ENCODE results near the gene CDC42EP2. TPM values are rescaled to one million over a fixed set of nuclear protein-coding genes. Genes with fewer than 3 reads are reported as not detected.

The CDC42EP2 gene
- total RNA-seq, 5 donors from 2014 or later (not counting 1 experiment from before 2014, with no cell fraction given), result 0.69 to 2.4 (median 0.79) TPM

DNA sequence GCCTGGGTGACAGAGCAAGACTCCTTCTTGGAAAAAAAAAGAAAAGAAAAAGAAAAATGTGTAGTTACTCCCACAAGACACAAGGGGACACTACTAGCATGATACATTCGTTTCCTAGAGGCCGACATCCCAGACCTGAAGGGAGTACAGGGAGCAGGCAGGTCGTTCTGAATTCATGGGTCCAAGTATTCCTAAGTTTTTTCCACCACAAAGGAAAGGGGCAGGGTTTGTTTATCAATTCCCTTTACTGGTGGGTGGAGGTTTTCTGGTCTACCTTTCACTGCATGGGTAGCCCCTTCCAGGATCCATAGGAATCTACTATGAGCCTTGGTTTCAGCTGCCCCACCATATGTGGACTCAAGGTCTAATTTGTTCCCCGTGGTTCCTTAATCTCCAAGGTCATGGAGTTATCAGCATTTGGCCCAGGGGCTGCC lies 51.7 kb downstream of the CDC42EP2 start:
- 20% methylated on average over 1 of the region's 4 CpGs for WGBS (ENCODE audit: insufficient coverage)
- Mint-ChIP-seq H3K27ac (no peak overlapping the region), H3K36me3 (no peaks in the 10 kb centered on the region), H3K9me3 (no peaks in the 10 kb centered on the region), H3K4me1 (peaks cover 3 to 6% (median 4%) of the 10 kb centered on the region in 3 donors), H3K4me3 (no peak overlapping the region), H3K27me3 (no peaks in the 10 kb centered on the region)
- Histone ChIP-seq H3K4me3 (ENCODE audit: control insufficient read depth in 1 of 2, extremely low read depth in 1 of 2, low read length in 1 of 2) (no peak overlapping the region), H3K36me3 (ENCODE audit: control insufficient read depth in 2 of 2, extremely low read depth in 1 of 2, insufficient read depth in 1 of 2, low read length in 1 of 2) (no peaks in the 10 kb centered on the region), H3K27ac (ENCODE audit: low read length) (no peak overlapping the region), H3K4me1 (ENCODE audit: control insufficient read depth in 1 of 2, extremely low read depth in 1 of 2, insufficient read depth in 2 of 2, low read length in 2 of 2) (peaks cover 0 to 5% of the 10 kb centered on the region in 2 experiments), H3K27me3 (replicated peaks in 1 of 2; ENCODE audit: control insufficient read depth in 2 of 2, extremely low read depth in 1 of 2, insufficient read depth in 2 of 2, low read length in 1 of 2) (no peaks in the 10 kb centered on the region), H3K9me3 (no peaks in the 10 kb centered on the region)
- DNase-seq, result peak in 5 of 35 experiments; percentile 22 to 76 (median 30)
- ChIA-PET CTCF (interaction anchor here in 1 of 2 donors (1.4 to 1.7 kb wide), 2 partner anchors 141 to 142 kb away, joined by 6 to 7 read pairs; no protein-coding TSS in a partner anchor), POLR2A (no interaction called here)
- ATAC-seq (replicated peaks in 1 of 4), result peak; percentile 67 to 80 (median 72)

DNA sequence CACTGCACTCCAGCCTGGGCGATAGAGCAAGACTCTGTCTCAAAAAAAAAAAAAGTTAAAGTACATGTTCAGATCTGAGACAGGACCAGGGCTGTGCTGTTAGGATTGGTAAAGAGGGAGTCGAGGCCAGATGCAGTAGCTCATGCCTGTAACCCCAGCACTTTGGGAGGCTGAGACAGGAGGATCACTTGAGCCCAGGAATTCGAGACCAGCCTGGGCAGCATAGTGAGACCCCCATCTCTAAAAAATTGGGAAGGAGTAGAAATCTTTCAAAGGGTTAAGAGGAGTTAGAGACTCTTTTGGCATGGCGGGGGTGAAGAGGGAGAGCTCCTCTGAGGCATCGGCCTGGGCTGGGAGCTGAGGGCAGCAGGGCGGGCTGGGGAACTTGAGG lies 56.0 kb downstream of the CDC42EP2 start:
- Histone ChIP-seq H3K27ac (ENCODE audit: low read length) (no peak overlapping the region), H3K4me1 (ENCODE audit: control insufficient read depth in 1 of 2, extremely low read depth in 1 of 2, insufficient read depth in 2 of 2, low read length in 2 of 2) (peaks cover 0 to 5% of the 10 kb centered on the region in 2 experiments), H3K27me3 (replicated peaks in 1 of 2; ENCODE audit: control insufficient read depth in 2 of 2, extremely low read depth in 1 of 2, insufficient read depth in 2 of 2, low read length in 1 of 2) (no peaks in the 10 kb centered on the region), H3K9me3 (no peaks in the 10 kb centered on the region), H3K4me3 (ENCODE audit: control insufficient read depth in 1 of 2, extremely low read depth in 1 of 2, low read length in 1 of 2) (no peak overlapping the region), H3K36me3 (ENCODE audit: control insufficient read depth in 2 of 2, extremely low read depth in 1 of 2, insufficient read depth in 1 of 2, low read length in 1 of 2) (no peaks in the 10 kb centered on the region)
- ATAC-seq (replicated peaks in 1 of 4) (no peak), DNase-seq (no peak)
- H3K9me3 Mint-ChIP-seq, result no peaks in the 10 kb centered on the region
- no peaks in the 10 kb centered on the region for H3K36me3 Mint-ChIP-seq
- 87% methylated on average over 6 of the region's 6 CpGs for WGBS (ENCODE audit: insufficient coverage)
- H3K4me3 Mint-ChIP-seq, result no peak overlapping the region
- peaks cover 0 to 3% (median 2%) of the 10 kb centered on the region in 3 donors for H3K4me1 Mint-ChIP-seq
- no peak overlapping the region for H3K27ac Mint-ChIP-seq
- no peaks in the 10 kb centered on the region for H3K27me3 Mint-ChIP-seq
- CTCF ChIA-PET, result interaction anchor here in 1 of 2 donors (0.7 kb wide), 1 partner anchor 140 kb away, joined by 3 read pairs; no protein-coding TSS in a partner anchor
- POLR2A ChIA-PET, result interaction anchor here in 1 of 2 donors (0.6 kb wide), 1 partner anchor 127 kb away, joined by 3 read pairs; no protein-coding TSS in a partner anchor

Other genes with a start within 250 kb of the CDC42EP2 start
- 1 to 10 TPM; 1.2 to 4.2 (median 1.7) TPM for gene CDCA5, start 230.8 kb upstream of the CDC42EP2 start, total RNA-seq
- 10 to 100 TPM; 36.5 to 51.8 (median 43.7) TPM for gene ZFPL1, start 230.6 kb upstream of the CDC42EP2 start, total RNA-seq
- 100 to 1,000 TPM; 210 to 303 (median 263) TPM for gene VPS51, start 218.7 kb upstream of the CDC42EP2 start, total RNA-seq
- gene TM7SF2, start 203.0 kb upstream of the CDC42EP2 start, total RNA-seq, result 10 to 100 TPM; 23.7 to 34.2 (median 28.6) TPM
- 10 to 100 TPM in 3 of 5 donors, 1 to 10 TPM in 2; 7.0 to 20.4 (median 18.1) TPM for gene ZNHIT2, start 197.2 kb upstream of the CDC42EP2 start, total RNA-seq
- gene FAU, start 192.7 kb upstream of the CDC42EP2 start, total RNA-seq, result 1,000 to 10,000 TPM; 1,477 to 1,924 (median 1,724) TPM
- 10 to 100 TPM; 48.3 to 58.8 (median 55.1) TPM for gene MRPL49, start 192.5 kb upstream of the CDC42EP2 start, total RNA-seq
- 10 to 100 TPM; 63.8 to 77.7 (median 68.8) TPM for gene SYVN1, start 180.3 kb upstream of the CDC42EP2 start, total RNA-seq
- gene SPDYC, start 144.6 kb upstream of the CDC42EP2 start, total RNA-seq, result not detected
- gene CAPN1, start 132.9 kb upstream of the CDC42EP2 start, total RNA-seq, result 100 to 1,000 TPM in 4 of 5 donors, 10 to 100 TPM in 1; 98.4 to 171 (median 143) TPM
- 10 to 100 TPM; 15.1 to 24.2 (median 20.4) TPM for gene POLA2, start 52.9 kb upstream of the CDC42EP2 start, total RNA-seq
- gene DPF2, start 19.0 kb downstream of the CDC42EP2 start, total RNA-seq, result 10 to 100 TPM; 57.9 to 95.4 (median 91.7) TPM
- gene TIGD3, start 39.9 kb downstream of the CDC42EP2 start, total RNA-seq, result 1 to 10 TPM in 2 of 5 donors, under 1 TPM in 3; 0.48 to 1.3 (median 0.92) TPM
- gene SLC25A45, start 67.8 kb downstream of the CDC42EP2 start, total RNA-seq, result 10 to 100 TPM; 18.7 to 72.2 (median 22.6) TPM
- gene FRMD8, start 71.8 kb downstream of the CDC42EP2 start, total RNA-seq, result 10 to 100 TPM; 35.6 to 79.1 (median 77.8) TPM
- gene NEAT1, start 107.9 kb downstream of the CDC42EP2 start, total RNA-seq, result 1,000 to 10,000 TPM in 1 of 5 donors, 100 to 1,000 TPM in 4; 368 to 1,017 (median 906) TPM
- over 10,000 TPM; 21,382 to 33,585 (median 22,045) TPM for gene MALAT1, start 184.2 kb downstream of the CDC42EP2 start, total RNA-seq
- 10 to 100 TPM; 66.4 to 96.8 (median 76.8) TPM for gene SCYL1, start 210.2 kb downstream of the CDC42EP2 start, total RNA-seq
- gene LTBP3, start 243.5 kb downstream of the CDC42EP2 start, total RNA-seq, result 100 to 1,000 TPM; 200 to 364 (median 284) TPM